Endothelial cell (in vitro differentiated cells): ENCODE measurements around the gene PCGF1. TPM values are rescaled to one million over a fixed set of nuclear protein-coding genes. Genes with fewer than 3 reads are reported as not detected.
A peak's percentile ranks its signal among the peaks of the same experiment; 100 is the strongest.

ENCODE experiments used
- DNase-seq: peaks from one replicate; pipeline ENCODE4 v3.0.0; 2021; ENCODE audit warnings: low spot score
- H3K27ac Mint-ChIP-seq: one replicate; pipeline ENCODE4 v1.8.0; 2021; ENCODE audit warnings: mixed read lengths, inconsistent platforms; ENCODE audit not compliant: unreplicated experiment
- H3K27me3 Mint-ChIP-seq: one replicate; pipeline ENCODE4 v1.8.0; 2021; ENCODE audit warnings: mild to moderate bottlenecking, moderate library complexity, mixed read lengths, inconsistent platforms; ENCODE audit not compliant: unreplicated experiment
- H3K36me3 Mint-ChIP-seq: one replicate; pipeline ENCODE4 v1.8.0; 2021; ENCODE audit warnings: mild to moderate bottlenecking, low read depth, mixed read lengths, inconsistent platforms; ENCODE audit not compliant: unreplicated experiment
- H3K4me1 Mint-ChIP-seq: one replicate; pipeline ENCODE4 v1.8.0; 2021; ENCODE audit warnings: mild to moderate bottlenecking, mixed read lengths, inconsistent platforms; ENCODE audit not compliant: unreplicated experiment
- H3K4me3 Mint-ChIP-seq: one replicate; pipeline ENCODE4 v1.8.0; 2021; ENCODE audit warnings: mild to moderate bottlenecking, mixed read lengths, inconsistent platforms; ENCODE audit not compliant: unreplicated experiment
- H3K9me3 Mint-ChIP-seq: one replicate; pipeline ENCODE4 v1.8.0; 2021; ENCODE audit warnings: mixed read lengths, inconsistent platforms; ENCODE audit not compliant: unreplicated experiment
- total RNA-seq: library from RNA; stranded (reverse); fragmentation: NEBNext Ultra II Directional; extraction: Animal tissue kit (Norgen Biotek cat#: 25700); gene quantifications from one replicate; pipeline ENCODE4 v1.2.1, GENCODE V29; 2021; ENCODE audit not compliant: unreplicated experiment
- TF ChIP-seq, protein P1 (sequence below): fragments of 200-600 bp; sonication (generic); IDR thresholded peaks from one replicate; pipeline ENCODE4 v1.5.0; 2021; ENCODE audit warnings: antibody characterized with exemption; ENCODE audit not compliant: unreplicated experiment

Gene PCGF1
- total RNA-seq, 1 donor from 2014 or later: 13.5 TPM

GRCh38 chr2:74551530-74551929 is 44.0 kb upstream of the PCGF1 start:
- Mint-ChIP-seq H3K4me1 (peaks cover 21% of the 10 kb centered on the region), H3K36me3 (peaks cover 15% of the 10 kb centered on the region), H3K9me3 (no peaks in the 10 kb centered on the region), H3K27me3 (peaks cover 5% of the 10 kb centered on the region), H3K27ac (no peak overlapping the region), H3K4me3 (peak overlapping the region; percentile 4)
- no peak for DNase-seq
- TF ChIP-seq, protein P1, sequence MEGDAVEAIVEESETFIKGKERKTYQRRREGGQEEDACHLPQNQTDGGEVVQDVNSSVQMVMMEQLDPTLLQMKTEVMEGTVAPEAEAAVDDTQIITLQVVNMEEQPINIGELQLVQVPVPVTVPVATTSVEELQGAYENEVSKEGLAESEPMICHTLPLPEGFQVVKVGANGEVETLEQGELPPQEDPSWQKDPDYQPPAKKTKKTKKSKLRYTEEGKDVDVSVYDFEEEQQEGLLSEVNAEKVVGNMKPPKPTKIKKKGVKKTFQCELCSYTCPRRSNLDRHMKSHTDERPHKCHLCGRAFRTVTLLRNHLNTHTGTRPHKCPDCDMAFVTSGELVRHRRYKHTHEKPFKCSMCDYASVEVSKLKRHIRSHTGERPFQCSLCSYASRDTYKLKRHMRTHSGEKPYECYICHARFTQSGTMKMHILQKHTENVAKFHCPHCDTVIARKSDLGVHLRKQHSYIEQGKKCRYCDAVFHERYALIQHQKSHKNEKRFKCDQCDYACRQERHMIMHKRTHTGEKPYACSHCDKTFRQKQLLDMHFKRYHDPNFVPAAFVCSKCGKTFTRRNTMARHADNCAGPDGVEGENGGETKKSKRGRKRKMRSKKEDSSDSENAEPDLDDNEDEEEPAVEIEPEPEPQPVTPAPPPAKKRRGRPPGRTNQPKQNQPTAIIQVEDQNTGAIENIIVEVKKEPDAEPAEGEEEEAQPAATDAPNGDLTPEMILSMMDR: no peak

GRCh38 chr2:74550231-74550630 is 42.7 kb upstream of the PCGF1 start:
- Mint-ChIP-seq H3K9me3 (no peaks in the 10 kb centered on the region), H3K36me3 (peaks cover 15% of the 10 kb centered on the region), H3K27ac (no peak overlapping the region), H3K4me1 (peaks cover 18% of the 10 kb centered on the region), H3K4me3 (no peak overlapping the region), H3K27me3 (peaks cover 5% of the 10 kb centered on the region)
- TF ChIP-seq, protein P1: no peak
- DNase-seq: no peak

- H3K36me3 Mint-ChIP-seq: peaks cover 15% of the 10 kb centered on the region
- DNase-seq: peak; percentile 34
- no peaks in the 10 kb centered on the region for H3K9me3 Mint-ChIP-seq
- H3K27ac Mint-ChIP-seq: no peak overlapping the region
- H3K4me3 Mint-ChIP-seq: peak overlapping the region; percentile 68
- peaks cover 18% of the 10 kb centered on the region for H3K4me1 Mint-ChIP-seq
- H3K27me3 Mint-ChIP-seq: peaks cover 8% of the 10 kb centered on the region
- TF ChIP-seq, protein P1: no peak
Observed at GRCh38 chr2:74548900-74549826, 41.7 kb upstream of the PCGF1 start.

GRCh38 chr2:74548285-74548899 is 40.9 kb upstream of the PCGF1 start:
- Mint-ChIP-seq H3K36me3 (peaks cover 15% of the 10 kb centered on the region), H3K27ac (peak overlapping the region; percentile 45), H3K27me3 (peaks cover 8% of the 10 kb centered on the region), H3K4me3 (peak overlapping the region; percentile 93), H3K4me1 (peaks cover 16% of the 10 kb centered on the region), H3K9me3 (no peaks in the 10 kb centered on the region)
- TF ChIP-seq, protein P1: no peak
- no peak for DNase-seq

DNA sequence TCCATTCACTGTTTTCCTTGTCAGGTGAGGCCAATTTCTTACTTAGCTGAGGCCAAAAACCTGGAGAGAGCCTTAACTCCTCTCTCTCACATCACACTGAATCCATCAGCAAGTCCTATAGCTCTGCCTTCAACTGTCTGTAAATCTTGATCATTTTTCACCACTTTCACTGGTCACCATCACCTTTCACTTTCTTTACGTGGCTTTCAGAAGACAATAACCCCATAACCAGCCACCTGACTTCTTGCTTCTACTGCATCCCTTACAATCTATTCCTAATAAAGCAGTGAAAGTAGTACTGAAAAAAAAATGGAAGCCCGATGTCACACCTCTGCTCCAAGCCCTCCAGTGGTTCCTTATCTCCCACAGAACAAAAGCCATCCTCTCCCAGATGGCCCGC is 38.5 kb upstream of the PCGF1 start:
- peaks cover 4% of the 10 kb centered on the region for H3K36me3 Mint-ChIP-seq
- DNase-seq: no peak
- H3K4me3 Mint-ChIP-seq: no peak overlapping the region
- H3K9me3 Mint-ChIP-seq: no peaks in the 10 kb centered on the region
- H3K27me3 Mint-ChIP-seq: peaks cover 10% of the 10 kb centered on the region
- peaks cover 10% of the 10 kb centered on the region for H3K4me1 Mint-ChIP-seq
- TF ChIP-seq, protein P1: no peak
- H3K27ac Mint-ChIP-seq: peak overlapping the region; percentile 9
